ENCODE data around the gene KRTAP10-4.
"Not testable (repeated sequence)": the region's sequence is repeated elsewhere in the genome, so short reads cannot be mapped to it uniquely, and the experiment has no call there.

KRTAP10-4 gene

GRCh38 chr21:44533891-44534627 is 39.5 kb upstream of the KRTAP10-4 start:
- DNase-seq (ENCODE audit: low read depth) = no peak

GRCh38 chr21:44534688-44535087 is 38.8 kb upstream of the KRTAP10-4 start:
- no peak for DNase-seq (ENCODE audit: low read depth)

GRCh38 chr21:44535963-44536362 is 37.6 kb upstream of the KRTAP10-4 start:
- DNase-seq (ENCODE audit: low read depth) = no peak

- no peak for DNase-seq (ENCODE audit: low read depth)
These were observed 35.3 kb upstream of the KRTAP10-4 start for GRCh38 chr21:44537930-44538911.

GRCh38 chr21:44539046-44539445 is 34.5 kb upstream of the KRTAP10-4 start:
- DNase-seq (ENCODE audit: low read depth) = no peak

- no peak for DNase-seq (ENCODE audit: low read depth)
These were observed 33.4 kb upstream of the KRTAP10-4 start, which contains the start of gene KRTAP10-1 for GRCh38 chr21:44539991-44540666. KRTAP10-1 (minus strand) TSS chr21:44540195; CDS start chr21:44540150, 45 bp downstream.

GRCh38 chr21:44540741-44541288 is 32.7 kb upstream of the KRTAP10-4 start:
- DNase-seq (ENCODE audit: low read depth) = no peak

GRCh38 chr21:44542716-44543115 is 30.8 kb upstream of the KRTAP10-4 start:
- DNase-seq (ENCODE audit: low read depth) = no peak

- no peak for DNase-seq (ENCODE audit: low read depth)
These were observed 29.0 kb upstream of the KRTAP10-4 start for GRCh38 chr21:44544566-44544965.

- DNase-seq (ENCODE audit: low read depth) = no peak
These were observed 25.7 kb upstream of the KRTAP10-4 start for GRCh38 chr21:44547656-44548331.

- DNase-seq (ENCODE audit: low read depth) = no peak
These were observed 25.1 kb upstream of the KRTAP10-4 start for GRCh38 chr21:44548381-44548780.

GRCh38 chr21:44548922-44549321 is 24.6 kb upstream of the KRTAP10-4 start:
- no peak for DNase-seq (ENCODE audit: low read depth)

GRCh38 chr21:44549525-44550211 is 23.9 kb upstream of the KRTAP10-4 start:
- DNase-seq (ENCODE audit: low read depth) = no peak

GRCh38 chr21:44550285-44550684 is 23.2 kb upstream of the KRTAP10-4 start:
- DNase-seq (ENCODE audit: low read depth) = not testable (repeated sequence)

GRCh38 chr21:44550807-44551206 is 22.7 kb upstream of the KRTAP10-4 start:
- no peak for DNase-seq (ENCODE audit: low read depth)

GRCh38 chr21:44551340-44551961 is 22.1 kb upstream of the KRTAP10-4 start, which contains the start of gene KRTAP10-2:
KRTAP10-2 (minus strand) TSS chr21:44551505; CDS start chr21:44551458, 47 bp downstream.
- DNase-seq (ENCODE audit: low read depth) = no peak

- no peak for DNase-seq (ENCODE audit: low read depth)
These were observed 21.4 kb upstream of the KRTAP10-4 start for GRCh38 chr21:44552136-44552535.

GRCh38 chr21:44552681-44553080 is 20.8 kb upstream of the KRTAP10-4 start:
- no peak for DNase-seq (ENCODE audit: low read depth)

GRCh38 chr21:44555200-44555875 is 18.2 kb upstream of the KRTAP10-4 start:
- no peak for DNase-seq (ENCODE audit: low read depth)

- DNase-seq (ENCODE audit: low read depth) = no peak
These were observed 16.6 kb upstream of the KRTAP10-4 start for GRCh38 chr21:44556879-44557278.

Data from HS-27A (cell line).